ENCODE results near the gene ZNF311.

The ZNF311 gene

DNA sequence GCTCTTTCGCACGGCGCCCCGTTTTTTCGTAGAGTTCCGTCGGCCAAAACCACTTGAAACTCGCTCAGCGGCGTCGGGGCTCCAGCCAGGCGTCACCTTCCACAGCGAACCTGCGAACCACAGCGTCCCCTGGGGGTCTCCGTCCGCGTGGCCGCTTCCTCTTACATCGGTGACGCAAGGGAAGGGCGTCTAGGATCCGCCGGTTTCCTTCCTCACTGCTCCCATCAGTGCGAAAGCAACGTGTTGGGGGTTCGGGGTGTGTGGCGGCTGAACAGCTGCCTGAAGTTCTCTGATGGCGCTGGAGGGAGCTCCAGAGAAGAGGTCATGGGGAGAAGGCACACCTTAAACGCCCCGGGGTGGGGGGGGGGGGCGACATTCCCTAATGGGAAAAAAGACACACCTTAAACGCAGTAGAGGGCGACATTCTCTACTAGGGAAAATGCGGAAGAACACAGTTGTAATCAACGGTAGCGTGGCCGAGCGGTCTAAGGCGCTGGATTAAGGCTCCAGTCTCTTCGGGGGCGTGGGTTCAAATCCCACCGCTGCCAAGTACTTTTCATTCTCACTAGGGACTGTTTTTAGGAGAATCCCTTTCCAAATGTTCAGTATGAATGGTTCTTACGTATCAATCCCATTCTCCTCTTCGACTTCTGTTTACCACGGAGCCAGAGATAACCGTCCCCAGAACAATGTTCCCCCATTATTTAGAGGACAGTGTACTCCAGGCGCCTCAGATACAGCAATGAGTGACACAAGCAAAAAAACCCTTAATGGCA lies 16.4 kb downstream of the ZNF311 start:
- H3K27ac ChIP-seq (ENCODE audit: low read depth, low read length): no peak overlapping the region
- H3K4me2 ChIP-seq (ENCODE audit: low read length): no peak overlapping the region
- H3K9me2 ChIP-seq (replicated peaks; ENCODE audit: control insufficient read depth, low read length): no peaks in the 10 kb centered on the region
- H4K20me1 ChIP-seq (ENCODE audit: control insufficient read depth, insufficient read depth, low read depth, low read length): no peaks in the 10 kb centered on the region
- no peak overlapping the region for H3K4me3 ChIP-seq (ENCODE audit: low read length)
- no peaks in the 10 kb centered on the region for H3K79me2 ChIP-seq (ENCODE audit: control insufficient read depth, low read length)
- no peaks in the 10 kb centered on the region for H3F3A ChIP-seq (ENCODE audit: control insufficient read depth, insufficient read depth)
- H3K4me1 ChIP-seq (ENCODE audit: control insufficient read depth, low read length): no peaks in the 10 kb centered on the region
- TF ChIP-seq EZH2phosphoT487 (IDR thresholded peaks at IDR 0.05; ENCODE audit: borderline replicate concordance, low read length): no peak
- TF ChIP-seq, protein P1, sequence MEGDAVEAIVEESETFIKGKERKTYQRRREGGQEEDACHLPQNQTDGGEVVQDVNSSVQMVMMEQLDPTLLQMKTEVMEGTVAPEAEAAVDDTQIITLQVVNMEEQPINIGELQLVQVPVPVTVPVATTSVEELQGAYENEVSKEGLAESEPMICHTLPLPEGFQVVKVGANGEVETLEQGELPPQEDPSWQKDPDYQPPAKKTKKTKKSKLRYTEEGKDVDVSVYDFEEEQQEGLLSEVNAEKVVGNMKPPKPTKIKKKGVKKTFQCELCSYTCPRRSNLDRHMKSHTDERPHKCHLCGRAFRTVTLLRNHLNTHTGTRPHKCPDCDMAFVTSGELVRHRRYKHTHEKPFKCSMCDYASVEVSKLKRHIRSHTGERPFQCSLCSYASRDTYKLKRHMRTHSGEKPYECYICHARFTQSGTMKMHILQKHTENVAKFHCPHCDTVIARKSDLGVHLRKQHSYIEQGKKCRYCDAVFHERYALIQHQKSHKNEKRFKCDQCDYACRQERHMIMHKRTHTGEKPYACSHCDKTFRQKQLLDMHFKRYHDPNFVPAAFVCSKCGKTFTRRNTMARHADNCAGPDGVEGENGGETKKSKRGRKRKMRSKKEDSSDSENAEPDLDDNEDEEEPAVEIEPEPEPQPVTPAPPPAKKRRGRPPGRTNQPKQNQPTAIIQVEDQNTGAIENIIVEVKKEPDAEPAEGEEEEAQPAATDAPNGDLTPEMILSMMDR (IDR thresholded peaks at IDR 0.05; ENCODE audit: low read depth, low read length, poor library complexity, severe bottlenecking): no peak
- peaks cover 10% of the 10 kb centered on the region for H3K27me3 ChIP-seq (ENCODE audit: control insufficient read depth, low read length)
- H3K36me3 ChIP-seq (ENCODE audit: control insufficient read depth, low read length): no peaks in the 10 kb centered on the region
- no peaks in the 10 kb centered on the region for H3K9me3 ChIP-seq (ENCODE audit: control insufficient read depth, insufficient read depth, low read length)

GRCh38 chr6:28985462-28986164 lies 19.5 kb downstream of the ZNF311 start:
- H3K79me2 ChIP-seq (ENCODE audit: control insufficient read depth, low read length): no peaks in the 10 kb centered on the region
- H3K36me3 ChIP-seq (ENCODE audit: control insufficient read depth, low read length): no peaks in the 10 kb centered on the region
- H3K4me3 ChIP-seq (ENCODE audit: low read length): 0 out of 2 replicates have a peak overlapping the region, but pooled peaks have one; percentile 26
- H3K4me1 ChIP-seq (ENCODE audit: control insufficient read depth, low read length): peaks cover 8% of the 10 kb centered on the region
- H3K4me2 ChIP-seq (ENCODE audit: low read length): peak overlapping the region; percentile 29; the same call in 1 of the 2 replicates
- no peaks in the 10 kb centered on the region for H3K9me2 ChIP-seq (replicated peaks; ENCODE audit: control insufficient read depth, low read length)
- no peak overlapping the region for H3K27ac ChIP-seq (ENCODE audit: low read depth, low read length)
- peaks cover 5% of the 10 kb centered on the region; the same call in 1 of the 2 replicates for H3F3A ChIP-seq (ENCODE audit: control insufficient read depth, insufficient read depth)
- no peaks in the 10 kb centered on the region for H3K9me3 ChIP-seq (ENCODE audit: control insufficient read depth, insufficient read depth, low read length)
- no peaks in the 10 kb centered on the region for H4K20me1 ChIP-seq (ENCODE audit: control insufficient read depth, insufficient read depth, low read depth, low read length)
- TF ChIP-seq EZH2phosphoT487 (IDR thresholded peaks at IDR 0.05; ENCODE audit: borderline replicate concordance, low read length): no peak
- TF ChIP-seq, protein P1 (IDR thresholded peaks at IDR 0.05; ENCODE audit: low read depth, low read length, poor library complexity, severe bottlenecking): no peak
- peaks cover 10% of the 10 kb centered on the region for H3K27me3 ChIP-seq (ENCODE audit: control insufficient read depth, low read length)

DNA sequence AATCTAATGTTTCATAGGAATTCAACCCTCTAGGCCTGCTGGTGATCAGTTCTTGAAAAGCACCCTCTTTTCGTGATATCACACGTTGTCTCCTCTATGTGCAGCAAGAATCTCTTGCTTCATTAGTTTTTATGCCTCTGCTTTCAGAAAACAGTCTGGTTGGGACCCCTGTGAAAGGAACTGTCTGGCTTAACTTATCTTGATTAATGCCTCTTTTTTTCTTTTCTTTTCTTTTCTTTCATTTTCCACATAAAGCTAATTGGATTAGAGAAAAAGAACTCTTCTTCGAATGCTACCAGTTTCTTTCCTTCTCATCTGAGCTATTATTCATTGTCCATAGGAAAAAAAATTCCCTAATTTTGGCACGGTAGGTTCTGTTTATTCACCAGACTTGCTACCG lies 21.3 kb downstream of the ZNF311 start:
- Histone ChIP-seq H3K9me3 (ENCODE audit: control insufficient read depth, insufficient read depth, low read length) (no peaks in the 10 kb centered on the region), H3K27me3 (ENCODE audit: control insufficient read depth, low read length) (peaks cover 17% of the 10 kb centered on the region), H3K4me3 (ENCODE audit: low read length) (no peak overlapping the region), H3K9me2 (replicated peaks; ENCODE audit: control insufficient read depth, low read length) (no peaks in the 10 kb centered on the region), H3K36me3 (ENCODE audit: control insufficient read depth, low read length) (no peaks in the 10 kb centered on the region), H3K4me1 (ENCODE audit: control insufficient read depth, low read length) (peaks cover 18% of the 10 kb centered on the region), H3K4me2 (ENCODE audit: low read length) (no peak overlapping the region), H3K79me2 (ENCODE audit: control insufficient read depth, low read length) (no peaks in the 10 kb centered on the region), H3K27ac (ENCODE audit: low read depth, low read length) (no peak overlapping the region), H3F3A (ENCODE audit: control insufficient read depth, insufficient read depth) (peaks cover 5% of the 10 kb centered on the region; the same call in 1 of the 2 replicates), H4K20me1 (ENCODE audit: control insufficient read depth, insufficient read depth, low read depth, low read length) (no peaks in the 10 kb centered on the region)
- TF ChIP-seq EZH2phosphoT487 (IDR thresholded peaks at IDR 0.05; ENCODE audit: borderline replicate concordance, low read length): no peak
- TF ChIP-seq, protein P1 (IDR thresholded peaks at IDR 0.05; ENCODE audit: low read depth, low read length, poor library complexity, severe bottlenecking): no peak
